Activated CD8-positive, alpha-beta memory T cell treated with anti-CD3 and anti-CD28 coated beads for 36 hours (primary cell): Measurements from ENCODE around the gene OR2T10. TPM values are rescaled to one million over a fixed set of nuclear protein-coding genes. Genes with fewer than 3 reads are reported as not detected.

Source experiments
- total RNA-seq, 2 experiments: library from RNA; stranded (reverse); gene quantifications; one replicate each; pipeline ENCODE4 v1.2.3, GENCODE V29; 2021

OR2T10 gene
- total RNA-seq, 2 experiments from 2014 or later = not detected

Other genes with a start within 250 kb of the OR2T10 start
- gene OR14C36, start 248.9 kb downstream of the OR2T10 start, total RNA-seq = not detected
- gene OR2T4, start 236.0 kb downstream of the OR2T10 start, total RNA-seq = not detected
- gene OR2T6, start 222.0 kb downstream of the OR2T10 start, total RNA-seq = not detected
- not detected for gene OR2T1, start 194.7 kb downstream of the OR2T10 start, total RNA-seq
- not detected for gene OR2T2, start 152.1 kb downstream of the OR2T10 start, total RNA-seq
- not detected for gene OR2T3, start 124.3 kb downstream of the OR2T10 start, total RNA-seq
- not detected for gene OR2T5, start 109.1 kb downstream of the OR2T10 start, total RNA-seq
- gene OR2G6, start 89.6 kb downstream of the OR2T10 start, total RNA-seq = not detected
- not detected for gene OR2T29, start 34.9 kb downstream of the OR2T10 start, total RNA-seq
- gene OR2T34, start 22.9 kb downstream of the OR2T10 start, total RNA-seq = not detected
- gene OR2T11, start 37.4 kb upstream of the OR2T10 start, total RNA-seq = not detected
- gene OR2T35, start 47.6 kb upstream of the OR2T10 start, total RNA-seq = not detected
- not detected for gene OR2T27, start 57.8 kb upstream of the OR2T10 start, total RNA-seq
- gene OR14I1, start 105.1 kb upstream of the OR2T10 start, total RNA-seq = not detected
- gene LYPD8, start 158.1 kb upstream of the OR2T10 start, total RNA-seq = not detected
- gene SH3BP5L, start 228.2 kb upstream of the OR2T10 start, total RNA-seq = 10 to 100 TPM; 19.9 to 20.0 TPM
- 10 to 100 TPM; 49.1 to 50.3 TPM for gene ZNF672, start 240.5 kb upstream of the OR2T10 start, total RNA-seq